Measurements from ENCODE around the gene ERCC5. TPM values are rescaled to one million over a fixed set of nuclear protein-coding genes. Genes with fewer than 3 reads are reported as not detected.

Gene ERCC5
- total RNA-seq, 6 experiments from 2014 or later = 21.6 to 47.4 (median 29.2) TPM

DNA sequence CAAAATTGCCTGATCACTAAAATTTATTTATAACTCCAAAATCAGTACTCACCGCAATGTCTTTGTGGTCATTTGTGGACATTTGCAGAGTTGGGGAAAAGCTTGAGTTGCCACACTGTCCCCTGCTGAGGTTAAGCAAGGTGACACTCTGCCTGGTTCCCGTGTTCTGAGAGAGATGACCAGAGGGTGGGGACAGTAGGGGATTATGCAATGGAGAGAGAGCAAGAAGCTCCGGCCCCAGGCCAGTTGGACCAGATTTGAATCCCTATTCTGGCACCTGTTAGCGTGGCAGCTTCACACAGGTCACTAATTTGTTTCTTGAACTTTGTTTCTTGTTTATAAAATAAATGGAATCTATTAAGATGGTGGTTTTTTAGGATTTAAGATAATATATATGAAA, 17.8 kb downstream of the ERCC5 start:
- intact Hi-C loops (cut with DNase I) = no loop called here
- peak; percentile 96 to 99 (median 98) for ATAC-seq

DNA sequence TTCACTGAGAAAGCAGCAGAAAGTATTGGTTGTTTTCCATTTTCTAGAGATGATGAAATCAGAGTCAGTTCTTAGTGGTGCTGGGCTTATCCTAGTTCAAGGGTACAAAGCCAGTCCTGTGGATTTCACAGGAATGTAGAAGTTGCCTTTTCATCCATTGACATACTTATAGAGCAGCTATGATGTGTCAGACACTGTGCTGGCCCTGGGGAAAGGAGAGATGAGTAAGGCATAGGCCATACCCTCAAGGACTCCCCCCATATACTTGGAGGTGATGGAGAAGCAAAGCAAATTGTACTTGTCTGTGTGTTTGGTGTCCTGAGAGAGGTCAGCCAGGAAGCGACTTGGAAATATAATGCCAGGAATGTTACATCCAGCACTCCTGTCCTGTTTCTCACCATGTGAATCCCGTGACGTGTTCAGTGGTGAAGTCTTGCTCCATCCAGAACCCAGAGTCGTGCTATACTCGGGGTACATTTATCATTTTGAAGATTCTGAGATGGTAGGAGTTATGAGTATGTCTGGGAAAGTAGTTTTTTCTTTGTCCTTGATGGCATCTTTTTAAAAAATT, 22.6 kb downstream of the ERCC5 start:
- no peak overlapping the region for H3K4me3 ChIP-seq
- no peaks in the 10 kb centered on the region for H3K27me3 ChIP-seq
- WGBS (ENCODE audit: insufficient coverage, low coverage, low lambda C conversion rate, missing lambda C conversion rate) = 78% methylated on average over 4 of the region's 5 CpGs
- no peak overlapping the region for H3K27ac ChIP-seq
- H3K9me3 ChIP-seq = no peaks in the 10 kb centered on the region
- TF ChIP-seq POLR2A (IDR thresholded peaks at IDR 0.05) = no peak
- TF ChIP-seq, protein P1, sequence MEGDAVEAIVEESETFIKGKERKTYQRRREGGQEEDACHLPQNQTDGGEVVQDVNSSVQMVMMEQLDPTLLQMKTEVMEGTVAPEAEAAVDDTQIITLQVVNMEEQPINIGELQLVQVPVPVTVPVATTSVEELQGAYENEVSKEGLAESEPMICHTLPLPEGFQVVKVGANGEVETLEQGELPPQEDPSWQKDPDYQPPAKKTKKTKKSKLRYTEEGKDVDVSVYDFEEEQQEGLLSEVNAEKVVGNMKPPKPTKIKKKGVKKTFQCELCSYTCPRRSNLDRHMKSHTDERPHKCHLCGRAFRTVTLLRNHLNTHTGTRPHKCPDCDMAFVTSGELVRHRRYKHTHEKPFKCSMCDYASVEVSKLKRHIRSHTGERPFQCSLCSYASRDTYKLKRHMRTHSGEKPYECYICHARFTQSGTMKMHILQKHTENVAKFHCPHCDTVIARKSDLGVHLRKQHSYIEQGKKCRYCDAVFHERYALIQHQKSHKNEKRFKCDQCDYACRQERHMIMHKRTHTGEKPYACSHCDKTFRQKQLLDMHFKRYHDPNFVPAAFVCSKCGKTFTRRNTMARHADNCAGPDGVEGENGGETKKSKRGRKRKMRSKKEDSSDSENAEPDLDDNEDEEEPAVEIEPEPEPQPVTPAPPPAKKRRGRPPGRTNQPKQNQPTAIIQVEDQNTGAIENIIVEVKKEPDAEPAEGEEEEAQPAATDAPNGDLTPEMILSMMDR (IDR thresholded peaks at IDR 0.05) = no peak
- intact Hi-C loops (cut with DNase I) = no loop called here
- ATAC-seq (no peak), DNase-seq (no peak)
- H3K4me1 ChIP-seq = peaks cover 0 to 8% (median 3%) of the 10 kb centered on the region in 4 donors
- peaks cover 8 to 71% (median 33%) of the 10 kb centered on the region in 4 donors for H3K36me3 ChIP-seq

More for the DNA sequence above, 17.8 kb downstream of the ERCC5 start:
- Histone ChIP-seq H3K27ac (peak overlapping the region in 2 of 3 donors; percentile 19 to 25), H3K9me3 (no peaks in the 10 kb centered on the region), H3K4me3 (no peak overlapping the region), H3K4me1 (peaks cover 0 to 22% (median 10%) of the 10 kb centered on the region in 4 donors), H3K27me3 (no peaks in the 10 kb centered on the region), H3K36me3 (peaks cover 14 to 88% (median 48%) of the 10 kb centered on the region in 4 donors)
- no peak for TF ChIP-seq POLR2A (IDR thresholded peaks at IDR 0.05)
- TF ChIP-seq, protein P1 (IDR thresholded peaks at IDR 0.05) = no peak
- peak; percentile 65 to 91 (median 82) for DNase-seq
- 25% methylated on average over 4 of the region's 4 CpGs for WGBS (ENCODE audit: insufficient coverage, low coverage, low lambda C conversion rate, missing lambda C conversion rate)

DNA sequence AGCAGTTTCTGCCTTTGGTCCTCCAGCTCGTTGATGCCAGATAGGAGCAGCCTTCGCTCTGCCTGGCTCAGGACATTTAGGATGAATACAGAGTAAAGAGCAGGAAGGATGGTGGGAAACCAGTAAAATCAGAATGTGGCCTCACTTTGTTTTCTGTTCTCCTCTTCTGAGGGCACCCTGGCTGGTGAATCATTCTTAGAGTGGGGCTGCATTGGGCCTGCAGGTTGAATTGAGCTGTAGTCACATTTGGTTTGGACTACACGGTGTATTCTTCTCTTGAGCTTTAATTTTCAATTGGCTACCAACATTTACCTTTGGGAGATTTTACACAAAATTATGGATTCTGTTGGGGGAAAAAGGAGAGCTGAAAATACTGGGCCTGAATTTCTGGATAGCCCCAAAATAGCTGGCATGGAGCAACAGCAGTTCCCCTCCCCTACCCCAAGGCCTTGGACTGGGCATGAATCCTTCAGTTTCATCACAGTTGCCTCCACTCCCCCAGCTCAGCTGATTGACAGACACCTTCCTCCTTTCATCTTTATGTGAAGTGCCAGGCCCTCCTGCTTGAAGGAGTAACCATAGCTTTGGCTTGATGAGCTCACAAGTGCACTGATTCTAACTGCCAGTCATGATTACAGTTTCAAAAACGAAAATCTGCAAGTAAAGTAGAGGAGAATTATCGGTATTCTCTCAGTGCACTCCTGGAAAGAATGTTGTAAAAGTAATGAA, 24.3 kb downstream of the ERCC5 start:
- DNase-seq = no peak
- Histone ChIP-seq H3K36me3 (peaks cover 8 to 78% (median 35%) of the 10 kb centered on the region in 4 donors), H3K4me3 (no peak overlapping the region), H3K9me3 (no peaks in the 10 kb centered on the region), H3K4me1 (no peaks in the 10 kb centered on the region), H3K27ac (no peak overlapping the region), H3K27me3 (no peaks in the 10 kb centered on the region)
- WGBS (ENCODE audit: insufficient coverage, low coverage, low lambda C conversion rate, missing lambda C conversion rate) = 44% methylated on average over 4 of the region's 5 CpGs
- TF ChIP-seq POLR2A (IDR thresholded peaks at IDR 0.05) = no peak
- TF ChIP-seq, protein P1 (IDR thresholded peaks at IDR 0.05) = no peak
- intact Hi-C loops (cut with DNase I) = no loop called here
- ATAC-seq = peak; percentile 27 to 46 (median 32)

DNA sequence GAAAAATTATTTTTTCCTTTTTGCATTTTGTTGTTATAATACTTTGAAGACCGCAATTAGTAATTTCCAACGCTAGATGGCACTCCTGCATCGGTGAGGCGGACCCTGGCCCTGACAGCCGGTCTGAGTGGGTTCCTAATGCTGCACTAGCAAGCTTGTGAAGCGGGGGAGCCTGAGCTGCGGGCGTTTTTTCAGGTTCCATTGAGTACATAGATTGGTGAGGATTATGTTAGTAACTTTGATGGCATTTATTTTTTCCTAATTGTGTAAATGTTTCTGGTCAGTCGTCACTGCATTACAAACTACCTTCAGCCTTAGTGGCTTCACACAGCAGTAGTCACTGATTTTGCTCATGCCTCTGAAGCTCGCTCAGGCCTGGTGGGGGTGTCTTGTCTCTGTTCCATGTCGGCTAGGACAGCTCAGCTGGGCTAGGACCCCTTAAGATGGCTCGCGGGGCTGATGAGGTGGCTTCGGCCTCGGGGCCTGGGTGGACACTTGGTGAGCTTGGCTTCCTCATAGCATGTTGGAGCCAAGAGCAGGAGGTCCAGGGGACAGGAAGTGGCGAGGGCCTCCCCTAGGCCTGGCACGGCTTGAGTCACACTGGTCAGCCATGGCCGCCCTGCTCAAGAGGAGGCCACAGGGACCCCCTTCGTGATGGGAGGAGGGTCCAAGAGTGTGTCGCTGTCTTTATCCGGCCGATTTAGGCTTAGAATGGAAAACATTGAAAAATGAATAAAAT, 25.0 kb downstream of the ERCC5 start:
- 44% methylated on average over 20 of the region's 22 CpGs for WGBS (ENCODE audit: insufficient coverage, low coverage, low lambda C conversion rate, missing lambda C conversion rate)
- intact Hi-C loops (cut with DNase I) = no loop called here

More for the DNA sequence above, 25.0 kb downstream of the ERCC5 start:
- no peaks in the 10 kb centered on the region for H3K9me3 ChIP-seq
- ATAC-seq = peak; percentile 80 to 92 (median 90)
- no peaks in the 10 kb centered on the region for H3K27me3 ChIP-seq
- no peaks in the 10 kb centered on the region for H3K4me1 ChIP-seq
- peaks cover 8 to 78% (median 38%) of the 10 kb centered on the region in 4 donors for H3K36me3 ChIP-seq
- no peak overlapping the region for H3K4me3 ChIP-seq
- DNase-seq = peak in 2 of 3 donors; percentile 40 to 55
- TF ChIP-seq POLR2A (IDR thresholded peaks at IDR 0.05) = no peak
- TF ChIP-seq, protein P1 (IDR thresholded peaks at IDR 0.05) = peak; percentile 64 to 90 (median 80)
- no peak overlapping the region for H3K27ac ChIP-seq
